Stimulated activated CD4-positive, alpha-beta T cell treated with anti-CD3 and anti-CD28 coated beads, Interleukin-12 subunit alpha, Interleukin-12 subunit beta, amount 100 ng/mL, for 48 hours (primary cell): Measurements from ENCODE around the gene USP24.

Experiments used
- DNase-seq, 3 donors: peaks; one replicate each; pipeline ENCODE4 v3.0.0-alpha.2; 2020; ENCODE audit warnings: low read depth in 2 of 3, low spot score in 1 of 3

Gene USP24, protein sequence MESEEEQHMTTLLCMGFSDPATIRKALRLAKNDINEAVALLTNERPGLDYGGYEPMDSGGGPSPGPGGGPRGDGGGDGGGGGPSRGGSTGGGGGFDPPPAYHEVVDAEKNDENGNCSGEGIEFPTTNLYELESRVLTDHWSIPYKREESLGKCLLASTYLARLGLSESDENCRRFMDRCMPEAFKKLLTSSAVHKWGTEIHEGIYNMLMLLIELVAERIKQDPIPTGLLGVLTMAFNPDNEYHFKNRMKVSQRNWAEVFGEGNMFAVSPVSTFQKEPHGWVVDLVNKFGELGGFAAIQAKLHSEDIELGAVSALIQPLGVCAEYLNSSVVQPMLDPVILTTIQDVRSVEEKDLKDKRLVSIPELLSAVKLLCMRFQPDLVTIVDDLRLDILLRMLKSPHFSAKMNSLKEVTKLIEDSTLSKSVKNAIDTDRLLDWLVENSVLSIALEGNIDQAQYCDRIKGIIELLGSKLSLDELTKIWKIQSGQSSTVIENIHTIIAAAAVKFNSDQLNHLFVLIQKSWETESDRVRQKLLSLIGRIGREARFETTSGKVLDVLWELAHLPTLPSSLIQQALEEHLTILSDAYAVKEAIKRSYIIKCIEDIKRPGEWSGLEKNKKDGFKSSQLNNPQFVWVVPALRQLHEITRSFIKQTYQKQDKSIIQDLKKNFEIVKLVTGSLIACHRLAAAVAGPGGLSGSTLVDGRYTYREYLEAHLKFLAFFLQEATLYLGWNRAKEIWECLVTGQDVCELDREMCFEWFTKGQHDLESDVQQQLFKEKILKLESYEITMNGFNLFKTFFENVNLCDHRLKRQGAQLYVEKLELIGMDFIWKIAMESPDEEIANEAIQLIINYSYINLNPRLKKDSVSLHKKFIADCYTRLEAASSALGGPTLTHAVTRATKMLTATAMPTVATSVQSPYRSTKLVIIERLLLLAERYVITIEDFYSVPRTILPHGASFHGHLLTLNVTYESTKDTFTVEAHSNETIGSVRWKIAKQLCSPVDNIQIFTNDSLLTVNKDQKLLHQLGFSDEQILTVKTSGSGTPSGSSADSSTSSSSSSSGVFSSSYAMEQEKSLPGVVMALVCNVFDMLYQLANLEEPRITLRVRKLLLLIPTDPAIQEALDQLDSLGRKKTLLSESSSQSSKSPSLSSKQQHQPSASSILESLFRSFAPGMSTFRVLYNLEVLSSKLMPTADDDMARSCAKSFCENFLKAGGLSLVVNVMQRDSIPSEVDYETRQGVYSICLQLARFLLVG (N-terminal part only)

DNA sequence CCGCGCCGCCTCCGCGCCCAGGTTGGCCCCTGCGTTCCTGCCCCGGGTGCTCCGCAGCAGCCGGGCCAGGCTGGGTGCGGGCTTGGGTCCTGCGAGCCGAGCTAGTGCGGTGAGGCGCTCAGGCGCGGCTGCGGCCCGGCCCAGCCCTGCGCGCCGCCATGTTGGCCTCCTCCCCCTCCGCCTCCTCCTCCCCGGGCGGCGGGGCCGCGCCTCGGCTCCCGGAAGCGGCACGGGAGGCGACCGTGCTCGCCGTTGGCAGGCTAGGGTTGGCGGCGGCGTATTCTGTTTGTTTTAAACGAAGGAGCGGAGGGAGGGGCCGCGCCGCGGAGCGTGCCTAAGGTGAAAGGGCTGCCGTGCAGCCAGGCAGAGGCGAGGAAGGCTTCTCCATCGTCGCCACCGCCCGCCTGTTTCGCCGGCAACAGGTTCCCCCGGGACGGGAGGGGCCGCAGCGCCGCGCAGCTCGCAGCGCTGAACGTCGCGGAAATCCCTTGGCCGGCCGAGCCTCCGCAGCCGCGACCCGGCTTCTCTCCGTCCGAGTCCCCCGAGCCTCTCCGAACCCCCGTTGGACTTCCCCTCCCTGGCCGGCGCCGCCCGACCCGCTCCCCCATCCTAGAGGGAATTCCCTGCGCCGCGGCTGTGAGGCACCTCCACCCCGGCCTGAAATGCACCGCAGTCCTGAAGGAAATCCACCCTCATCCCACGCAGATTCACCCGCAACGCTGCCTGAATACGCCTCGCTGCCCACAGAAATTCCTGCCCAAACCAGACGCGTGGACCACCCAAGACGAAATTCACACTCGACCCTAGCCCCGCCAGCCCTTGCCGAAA is at the start of gene USP24:
Gene USP24, minus strand, starts transcription at position 171 of the 828 bp plus-strand sequence. CDS start 251 bp downstream, outside the sequence.
- DNase-seq = peak; percentile 58 to 71 (median 62)

GRCh38 chr1:55262822-55263221 is 47.7 kb upstream of the USP24 start:
- DNase-seq = no peak

DNA sequence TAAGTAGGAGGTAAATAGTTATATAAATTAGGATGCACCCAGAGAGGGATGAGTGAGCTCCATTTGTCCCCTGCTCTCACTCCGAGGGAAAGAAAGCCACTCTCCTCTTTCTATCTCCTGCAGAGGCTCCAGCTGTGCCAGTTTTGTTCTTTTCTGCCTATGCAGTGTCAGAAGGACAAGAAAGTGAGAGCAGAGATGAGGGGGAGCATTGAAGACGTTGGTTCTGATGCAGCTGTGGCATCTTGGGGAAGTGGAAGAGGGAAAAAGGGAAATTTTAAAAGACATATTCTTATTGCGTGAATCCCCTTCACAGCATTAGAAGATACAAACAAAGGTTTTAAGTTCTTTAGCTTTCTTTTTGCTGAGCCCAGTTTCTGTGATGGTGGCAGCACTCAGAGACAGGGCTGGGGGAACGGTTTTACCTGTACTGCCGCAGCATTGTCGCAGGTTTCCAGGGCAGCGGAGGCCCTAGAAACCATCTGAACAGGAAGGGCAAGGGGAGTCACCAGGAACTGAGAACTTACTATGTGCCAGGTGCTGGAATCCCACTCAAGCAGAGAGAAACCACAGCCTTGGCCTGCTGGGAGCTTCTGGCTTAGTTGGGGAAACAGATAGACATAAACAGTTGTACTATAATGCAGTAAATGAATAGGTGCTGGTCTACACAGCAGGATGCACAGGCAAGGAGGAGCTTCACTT is 44.9 kb upstream of the USP24 start:
- no peak for DNase-seq

DNA sequence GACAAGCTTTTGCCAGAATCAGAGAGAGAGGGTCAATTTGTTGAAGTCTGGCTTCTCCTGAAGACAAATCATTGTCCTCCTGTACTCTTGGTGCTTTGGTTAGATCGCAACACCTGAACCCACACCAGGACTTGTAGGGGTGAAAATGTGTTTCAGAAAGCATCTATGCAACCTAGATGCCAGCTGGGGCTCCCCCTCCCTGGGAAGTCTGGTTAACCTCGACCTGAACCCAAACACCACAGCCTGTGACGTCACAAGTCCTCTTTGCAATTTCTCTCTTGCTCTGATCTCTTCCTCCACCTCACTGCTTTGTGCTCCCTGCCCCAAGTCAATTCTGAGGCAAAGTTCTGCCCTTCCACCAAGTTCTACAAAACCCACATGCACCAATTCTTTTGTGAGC is 42.8 kb upstream of the USP24 start:
- peak in 1 of 3 donors; percentile 63 for DNase-seq

GRCh38 chr1:55255901-55256300 is 40.7 kb upstream of the USP24 start:
- no peak for DNase-seq

DNA sequence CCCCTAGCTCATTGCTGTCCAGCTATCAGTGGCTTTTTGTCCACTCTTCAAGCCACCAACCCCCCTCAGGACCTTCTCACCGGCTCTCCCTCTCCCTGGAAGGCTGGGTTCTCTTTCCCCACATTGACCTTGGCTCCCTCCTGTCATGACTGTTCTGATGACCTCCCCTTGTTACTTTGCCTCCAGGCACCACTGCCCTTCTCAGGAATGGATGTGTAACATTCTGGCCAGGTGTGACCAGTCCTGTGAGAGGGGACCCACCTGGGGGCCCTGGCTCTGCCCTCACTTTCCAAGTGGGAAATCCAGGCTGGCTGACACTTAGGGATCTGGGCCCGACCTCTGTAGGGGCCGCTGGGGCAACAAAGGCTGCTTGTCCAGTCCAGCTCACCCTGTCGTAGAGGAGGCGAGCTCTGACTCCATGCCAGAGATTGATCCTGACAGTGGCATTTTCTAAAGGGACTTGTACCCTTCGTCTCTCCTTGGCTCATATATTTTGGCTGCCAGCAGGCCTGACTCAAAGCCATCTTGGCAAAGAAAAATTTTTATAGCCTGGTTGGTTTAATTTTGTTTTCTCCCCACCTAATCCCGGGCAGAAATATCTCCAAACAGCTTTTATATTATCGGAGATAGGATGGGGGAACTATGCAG is 37.9 kb upstream of the USP24 start:
- no peak for DNase-seq

DNA sequence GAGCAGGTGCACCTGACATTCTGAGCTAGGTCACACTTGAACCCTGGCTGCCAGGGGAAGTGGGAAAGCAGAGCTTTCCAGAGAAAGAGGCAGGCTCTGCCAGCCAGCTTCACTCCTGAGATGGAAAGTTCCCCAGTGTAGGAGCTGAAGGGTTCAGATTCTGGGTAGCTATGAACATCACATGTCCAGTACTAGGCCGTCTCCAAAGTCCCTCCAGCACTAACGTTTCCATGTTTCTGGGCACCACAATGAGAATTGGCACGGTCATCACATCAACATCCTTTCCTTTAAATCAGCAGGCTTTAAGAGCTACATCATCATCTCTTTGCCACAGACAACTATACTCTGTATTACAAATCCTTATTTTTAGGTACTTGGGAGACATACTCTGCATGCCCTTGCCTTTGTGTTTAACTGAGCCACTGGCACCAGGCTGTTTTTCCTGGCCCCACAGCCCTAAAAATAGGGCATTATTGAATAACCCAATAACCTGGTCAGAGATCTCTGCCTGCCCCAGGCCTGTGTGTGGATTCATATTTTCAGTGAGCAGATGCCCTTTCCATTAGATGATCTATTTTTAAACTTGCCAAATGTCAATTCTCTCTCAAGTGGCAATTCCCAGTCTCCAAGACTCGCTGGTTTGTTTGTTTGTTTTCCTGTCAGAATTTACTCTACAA is 35.4 kb upstream of the USP24 start:
- no peak for DNase-seq

DNA sequence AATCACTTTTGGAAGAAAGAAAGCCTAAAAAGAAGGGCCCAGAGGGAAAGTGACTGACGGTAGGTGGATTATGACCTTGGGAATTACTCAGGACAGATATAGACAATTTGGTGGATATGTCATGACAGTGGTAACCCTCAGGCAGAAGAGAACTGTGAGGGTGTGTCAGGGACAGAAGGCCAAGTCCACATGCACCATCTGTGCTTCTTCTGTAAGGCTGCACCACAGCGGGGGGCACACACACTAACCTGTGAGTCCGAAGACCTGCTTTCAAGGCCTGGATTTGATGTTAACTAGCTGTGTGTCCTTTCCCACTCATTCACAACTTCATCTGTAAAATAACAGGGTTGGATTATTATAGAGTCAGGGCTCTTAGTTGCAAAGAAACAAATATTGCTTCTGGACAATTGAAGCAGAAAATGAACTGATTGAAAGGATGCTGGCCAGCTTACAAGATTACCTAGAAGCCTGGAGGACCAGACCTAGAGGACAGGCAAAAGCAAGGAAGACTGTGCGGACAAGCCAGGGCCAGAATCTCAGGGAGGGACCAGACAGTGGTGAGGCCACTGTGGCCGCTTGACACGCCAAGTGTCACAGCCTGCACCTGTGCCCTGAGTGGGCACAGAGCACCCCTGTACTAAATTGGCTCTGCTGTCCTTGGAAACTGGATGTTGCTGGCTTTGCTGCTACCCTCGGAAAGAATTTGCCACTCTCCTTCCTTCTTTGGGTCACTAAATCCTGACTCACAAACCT is 34.7 kb upstream of the USP24 start:
- no peak for DNase-seq

GRCh38 chr1:55246896-55247295 is 31.7 kb upstream of the USP24 start:
- no peak for DNase-seq

GRCh38 chr1:55246331-55246730 is 31.2 kb upstream of the USP24 start:
- DNase-seq = no peak

DNA sequence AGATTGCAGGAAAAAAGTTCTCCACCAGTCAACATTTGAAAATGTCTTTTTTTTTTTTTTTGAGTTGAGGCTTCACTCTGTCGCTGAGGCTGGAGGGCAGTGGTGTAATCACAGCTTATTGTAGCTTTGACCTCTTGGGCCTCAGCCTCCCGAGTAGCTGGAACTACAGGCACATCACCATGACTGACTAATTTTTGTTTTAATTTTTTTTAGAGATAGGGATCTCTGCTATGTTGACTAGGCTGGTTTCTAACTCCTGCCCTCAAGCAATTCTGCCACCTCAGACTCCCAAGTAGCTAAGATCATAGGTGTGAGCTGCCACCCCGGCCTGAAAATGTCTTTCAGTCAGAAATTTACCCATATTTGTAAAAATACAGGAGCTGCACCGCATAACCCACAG is 30.6 kb upstream of the USP24 start:
- no peak for DNase-seq

DNA sequence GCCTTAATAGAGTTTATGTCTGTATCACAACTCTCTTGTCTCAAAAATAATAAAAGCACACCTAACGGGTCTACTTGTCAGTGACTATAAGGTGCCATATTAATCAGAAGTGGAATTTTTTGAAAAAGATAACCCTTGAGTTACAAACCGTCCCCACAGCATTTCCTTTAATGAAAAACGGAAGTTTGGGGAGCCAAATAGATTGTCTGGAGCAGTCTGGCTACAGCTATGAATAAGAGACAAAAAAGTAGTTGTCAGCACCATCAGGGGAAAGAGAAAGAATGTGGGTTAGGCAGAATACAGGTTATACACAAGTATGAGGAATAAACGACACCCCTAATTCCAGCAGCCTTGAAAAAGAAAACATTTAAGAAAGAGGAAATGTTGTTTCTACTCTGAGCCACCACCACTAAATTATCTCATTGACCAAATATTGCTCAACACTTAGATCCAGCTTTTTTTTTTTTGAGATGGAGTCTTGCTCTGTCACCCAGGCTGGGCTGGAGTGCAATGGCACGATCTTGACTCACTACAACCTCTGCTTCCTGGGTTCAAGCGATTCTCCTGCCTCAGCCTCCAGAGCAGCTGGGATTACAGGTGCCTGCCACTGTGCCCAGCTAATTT is 29.4 kb upstream of the USP24 start:
- DNase-seq = no peak

GRCh38 chr1:55243655-55244054 is 28.5 kb upstream of the USP24 start:
- no peak for DNase-seq

DNA sequence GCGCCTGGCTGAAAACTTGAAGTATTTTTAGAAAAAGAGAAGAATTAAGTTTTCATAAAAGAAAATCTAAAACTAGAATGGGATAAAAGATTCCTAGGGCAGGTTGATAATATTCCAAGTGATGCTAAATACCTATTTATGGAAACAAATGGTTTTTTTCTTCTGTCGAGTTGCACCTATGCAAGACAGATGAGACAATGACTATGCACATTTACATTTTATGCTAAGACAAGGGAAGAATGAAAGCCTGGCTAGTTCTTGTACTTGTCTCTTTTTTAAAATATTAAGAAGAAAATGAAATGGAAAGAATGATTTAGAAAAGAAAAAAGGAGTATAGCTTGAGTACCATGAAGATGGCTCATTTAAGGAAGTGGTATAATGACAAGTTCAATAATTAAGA is 24.4 kb upstream of the USP24 start:
- no peak for DNase-seq

DNA sequence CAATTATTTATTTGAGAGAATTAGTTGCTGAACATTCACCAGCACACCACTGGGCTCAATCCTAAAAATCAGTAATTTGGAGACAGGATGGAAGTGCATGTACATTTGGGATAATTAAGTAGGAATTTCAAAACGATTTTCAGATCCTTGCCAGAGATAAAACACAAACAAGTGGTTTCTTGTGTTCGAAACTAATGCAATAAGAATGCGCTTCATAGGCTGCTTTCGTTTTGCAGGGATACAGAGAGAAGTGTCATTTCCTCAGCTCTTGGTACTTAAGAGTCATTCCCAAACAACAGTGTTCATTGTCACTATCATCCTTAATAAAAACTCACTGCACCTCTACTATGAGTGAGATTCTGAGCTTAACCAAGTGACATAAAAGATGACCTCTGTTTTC is 20.6 kb upstream of the USP24 start:
- no peak for DNase-seq

DNA sequence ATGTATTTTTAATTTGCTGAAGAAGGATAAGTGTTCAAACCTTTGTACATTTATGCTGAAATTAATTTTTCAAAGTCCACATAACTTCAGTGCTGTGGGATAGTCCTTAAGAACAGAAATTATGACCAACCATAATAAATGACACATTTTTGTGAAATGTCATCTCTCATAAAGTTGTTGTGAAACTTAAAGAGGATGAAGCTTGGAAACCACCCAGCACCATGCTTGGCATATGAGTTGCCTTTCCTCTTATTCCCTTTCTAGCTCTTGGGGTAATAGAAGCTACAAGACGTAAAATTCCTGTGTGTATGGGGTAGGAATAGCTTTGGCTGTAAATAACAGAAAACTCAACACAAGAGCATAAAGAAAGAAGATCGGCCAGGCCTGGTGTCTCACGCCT is 18.9 kb upstream of the USP24 start:
- DNase-seq = no peak

DNA sequence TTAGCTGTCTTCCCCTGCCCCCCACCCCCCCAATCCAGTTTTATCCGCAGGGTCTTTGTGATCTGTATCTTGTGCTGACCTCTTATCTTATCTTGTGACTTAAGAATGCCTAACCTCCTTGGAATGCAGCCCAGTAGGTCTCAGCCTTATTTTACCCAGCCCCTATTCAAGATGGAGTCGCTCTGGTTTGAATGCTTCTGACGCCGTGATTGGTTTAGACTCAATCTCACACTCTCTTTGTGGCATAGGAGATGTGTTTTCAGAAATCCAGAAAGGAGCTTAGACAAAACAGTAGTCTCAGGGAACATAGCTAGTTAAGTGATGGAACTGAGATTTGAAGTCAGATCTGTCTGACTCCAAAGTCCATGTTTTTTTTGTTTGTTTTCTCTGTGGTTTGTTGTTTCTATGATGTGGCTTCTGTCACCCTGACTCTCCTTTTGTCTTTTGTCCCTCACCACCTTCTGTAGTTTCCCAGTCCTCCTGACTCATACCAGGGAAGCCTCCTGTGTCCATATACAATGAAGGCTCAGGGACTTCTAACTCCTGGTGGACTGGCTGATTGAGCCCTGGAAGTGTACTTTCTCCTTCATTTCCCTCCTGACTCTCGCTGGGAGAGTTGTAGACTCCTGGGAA is 18.1 kb upstream of the USP24 start:
- no peak for DNase-seq
